ENCODE results near the gene ANKHD1.

ANKHD1 gene, protein sequence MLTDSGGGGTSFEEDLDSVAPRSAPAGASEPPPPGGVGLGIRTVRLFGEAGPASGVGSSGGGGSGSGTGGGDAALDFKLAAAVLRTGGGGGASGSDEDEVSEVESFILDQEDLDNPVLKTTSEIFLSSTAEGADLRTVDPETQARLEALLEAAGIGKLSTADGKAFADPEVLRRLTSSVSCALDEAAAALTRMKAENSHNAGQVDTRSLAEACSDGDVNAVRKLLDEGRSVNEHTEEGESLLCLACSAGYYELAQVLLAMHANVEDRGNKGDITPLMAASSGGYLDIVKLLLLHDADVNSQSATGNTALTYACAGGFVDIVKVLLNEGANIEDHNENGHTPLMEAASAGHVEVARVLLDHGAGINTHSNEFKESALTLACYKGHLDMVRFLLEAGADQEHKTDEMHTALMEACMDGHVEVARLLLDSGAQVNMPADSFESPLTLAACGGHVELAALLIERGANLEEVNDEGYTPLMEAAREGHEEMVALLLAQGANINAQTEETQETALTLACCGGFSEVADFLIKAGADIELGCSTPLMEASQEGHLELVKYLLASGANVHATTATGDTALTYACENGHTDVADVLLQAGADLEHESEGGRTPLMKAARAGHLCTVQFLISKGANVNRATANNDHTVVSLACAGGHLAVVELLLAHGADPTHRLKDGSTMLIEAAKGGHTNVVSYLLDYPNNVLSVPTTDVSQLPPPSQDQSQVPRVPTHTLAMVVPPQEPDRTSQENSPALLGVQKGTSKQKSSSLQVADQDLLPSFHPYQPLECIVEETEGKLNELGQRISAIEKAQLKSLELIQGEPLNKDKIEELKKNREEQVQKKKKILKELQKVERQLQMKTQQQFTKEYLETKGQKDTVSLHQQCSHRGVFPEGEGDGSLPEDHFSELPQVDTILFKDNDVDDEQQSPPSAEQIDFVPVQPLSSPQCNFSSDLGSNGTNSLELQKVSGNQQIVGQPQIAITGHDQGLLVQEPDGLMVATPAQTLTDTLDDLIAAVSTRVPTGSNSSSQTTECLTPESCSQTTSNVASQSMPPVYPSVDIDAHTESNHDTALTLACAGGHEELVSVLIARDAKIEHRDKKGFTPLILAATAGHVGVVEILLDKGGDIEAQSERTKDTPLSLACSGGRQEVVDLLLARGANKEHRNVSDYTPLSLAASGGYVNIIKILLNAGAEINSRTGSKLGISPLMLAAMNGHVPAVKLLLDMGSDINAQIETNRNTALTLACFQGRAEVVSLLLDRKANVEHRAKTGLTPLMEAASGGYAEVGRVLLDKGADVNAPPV (N-terminal part only)

DNA sequence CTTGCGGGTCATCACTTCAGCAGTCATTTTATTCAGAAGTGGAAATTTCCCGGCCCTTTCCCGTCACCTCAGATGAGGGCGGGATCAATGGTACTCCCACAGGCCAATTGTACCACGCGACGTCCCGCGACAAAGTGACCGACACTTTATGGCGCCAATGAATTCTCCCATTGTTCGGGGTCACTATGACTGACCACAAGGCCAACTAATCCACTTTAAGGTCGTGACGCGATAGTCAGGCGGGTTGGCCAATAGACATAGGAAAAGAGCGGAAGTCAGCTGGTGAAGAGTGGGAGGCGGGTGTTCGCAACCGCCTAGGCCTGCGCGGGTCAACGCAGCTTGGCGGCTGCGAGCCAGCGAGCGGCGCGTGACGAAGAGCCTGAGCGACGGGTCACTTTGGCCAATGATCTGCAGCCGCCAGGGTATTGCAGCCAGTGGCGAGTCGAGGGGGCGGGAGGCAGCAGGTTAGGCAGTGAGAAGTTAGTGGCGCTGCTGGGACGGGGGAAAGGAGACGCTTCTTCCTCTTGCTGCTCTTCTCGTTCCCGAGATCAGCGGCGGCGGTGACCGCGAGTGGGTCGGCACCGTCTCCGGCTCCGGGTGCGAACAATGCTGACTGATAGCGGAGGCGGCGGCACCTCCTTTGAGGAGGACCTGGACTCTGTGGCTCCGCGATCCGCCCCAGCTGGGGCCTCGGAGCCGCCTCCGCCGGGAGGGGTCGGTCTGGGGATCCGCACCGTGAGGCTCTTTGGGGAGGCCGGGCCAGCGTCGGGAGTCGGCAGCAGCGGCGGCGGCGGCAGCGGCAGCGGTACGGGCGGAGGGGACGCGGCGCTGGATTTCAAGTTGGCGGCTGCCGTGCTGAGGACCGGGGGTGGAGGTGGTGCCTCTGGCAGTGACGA lies at the start of gene ANKHD1:
Gene ANKHD1 (plus strand): TSS at position 472 of the 896 bp plus-strand sequence. CDS start 135 bp downstream, at position 607.
- peak; percentile 100 for DNase-seq

DNA sequence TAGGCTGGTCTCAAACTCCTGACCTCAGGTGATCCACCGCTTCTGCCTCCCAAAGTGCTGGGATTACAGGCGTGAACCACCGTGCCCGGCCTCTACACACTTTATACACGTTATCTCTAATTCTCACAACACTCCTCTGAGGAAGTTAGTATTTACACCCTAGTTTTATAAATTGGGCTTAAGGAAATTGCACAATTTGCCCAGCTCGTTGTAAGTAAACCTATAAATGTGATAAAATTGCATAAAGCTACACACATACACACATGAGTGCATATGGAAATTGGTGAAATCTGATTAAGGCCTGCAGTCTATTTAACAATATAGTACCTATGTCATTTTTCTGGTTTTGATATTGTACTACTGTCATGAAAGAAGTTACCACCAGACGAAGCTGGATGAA lies 46.1 kb upstream of the ANKHD1 start:
- no peak for DNase-seq

DNA sequence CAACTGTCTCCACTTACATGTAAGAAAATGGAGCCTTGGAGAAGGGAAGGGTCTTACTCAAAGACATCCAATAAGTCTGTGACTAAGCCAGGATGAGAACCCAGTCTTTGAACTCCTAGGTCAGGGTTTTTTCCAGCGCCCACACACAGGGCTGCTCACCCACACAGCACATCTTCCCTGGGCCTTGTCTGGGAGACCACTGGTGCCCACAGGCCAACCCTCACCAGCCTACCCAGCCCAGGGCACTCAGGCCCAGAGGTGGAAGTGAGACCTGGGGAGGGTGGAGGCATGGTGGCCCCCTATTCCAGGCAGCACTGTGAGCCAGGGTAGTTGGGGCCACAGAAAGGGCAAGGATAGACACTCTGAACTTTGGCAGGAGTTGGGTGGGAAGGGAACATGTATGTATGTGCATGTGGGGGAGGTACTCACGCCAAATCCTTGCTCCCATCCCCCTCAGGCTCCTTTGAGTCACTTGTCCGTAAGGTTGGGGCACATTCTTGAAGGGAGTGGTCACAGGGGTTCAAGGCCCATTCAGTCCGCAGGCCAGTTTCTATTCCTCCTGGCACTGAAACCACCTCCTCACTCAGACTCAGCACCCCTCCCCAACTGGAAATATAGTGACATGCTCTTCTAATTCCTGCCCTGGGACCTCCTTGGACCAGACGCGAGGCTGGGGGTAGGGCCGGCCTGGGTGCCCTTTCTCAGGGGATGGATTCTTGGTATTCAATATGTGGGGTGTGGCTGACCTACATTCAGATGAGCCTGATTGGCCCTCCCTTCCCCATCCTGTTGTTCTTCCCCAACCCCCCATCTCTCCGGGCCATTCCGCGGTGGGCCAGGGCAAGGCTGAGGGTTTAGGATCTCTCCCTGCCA lies 44.5 kb upstream of the ANKHD1 start:
- DNase-seq = no peak

DNA sequence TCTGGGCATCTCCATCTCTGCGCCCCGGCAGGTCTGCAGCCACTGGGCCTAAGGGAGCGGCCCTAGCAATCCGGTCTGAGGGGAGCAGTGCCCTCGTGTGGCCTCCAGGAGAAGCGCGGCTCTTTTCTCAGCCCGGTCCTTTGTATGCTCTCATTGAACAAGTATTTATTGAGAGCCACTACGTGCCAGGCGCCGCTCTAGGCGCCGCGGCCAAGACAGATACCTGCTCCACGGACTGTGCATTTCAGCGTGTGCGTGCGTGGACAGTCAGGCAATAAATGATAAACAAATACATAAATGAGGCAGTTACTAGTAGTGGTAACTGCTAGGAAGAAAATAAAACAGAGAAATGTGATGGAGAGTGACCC lies 43.9 kb upstream of the ANKHD1 start:
- peak; percentile 76 for DNase-seq

DNA sequence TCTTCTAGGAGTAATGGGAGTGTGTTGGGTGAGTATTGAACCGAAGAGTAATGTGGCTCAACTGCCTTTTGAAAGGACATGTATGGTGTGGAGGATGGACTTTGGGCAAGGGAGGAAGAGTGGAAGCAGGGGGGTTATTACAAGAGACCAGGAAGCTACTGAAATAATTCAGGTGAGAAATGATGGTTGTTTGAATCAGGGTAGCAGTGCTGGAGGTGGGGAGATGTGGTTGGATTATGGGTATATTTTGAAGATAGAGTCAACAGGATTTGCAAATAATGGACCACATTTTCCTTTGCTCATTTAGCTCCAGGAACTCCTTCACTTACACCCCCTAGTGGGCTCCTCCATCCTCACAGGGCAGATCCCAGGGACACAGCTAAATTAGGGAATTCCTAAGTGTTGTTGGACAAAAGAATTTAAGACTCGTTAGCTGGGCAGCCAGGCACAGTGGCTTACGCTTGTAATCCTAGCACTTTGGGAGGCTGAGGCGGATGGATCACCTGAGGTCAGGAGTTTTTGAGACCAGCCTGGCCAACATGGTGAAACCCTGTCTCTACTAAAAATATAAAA lies 42.8 kb upstream of the ANKHD1 start:
- DNase-seq = no peak

DNA sequence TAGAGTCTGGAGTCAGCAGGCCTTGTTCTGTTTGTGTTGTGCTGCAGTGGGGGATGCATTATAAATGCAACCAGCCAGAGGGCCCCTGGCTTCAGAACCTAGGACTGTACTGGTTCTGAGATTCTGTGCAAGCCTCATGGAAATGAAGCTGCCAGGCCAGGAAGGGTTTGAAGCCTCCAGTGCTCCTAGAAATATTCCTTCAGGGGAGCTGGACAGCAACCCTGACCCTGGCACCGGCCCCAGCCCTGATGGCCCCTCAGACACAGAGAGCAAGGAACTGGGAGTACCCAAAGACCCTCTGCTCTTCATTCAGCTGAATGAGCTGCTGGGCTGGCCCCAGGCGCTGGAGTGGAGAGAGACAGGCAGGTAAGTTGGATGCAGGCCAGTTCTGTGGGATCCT lies 41.5 kb upstream of the ANKHD1 start, which contains the start of gene SLC4A9:
Gene SLC4A9 (plus strand): TSS at position 94 of the 400 bp plus-strand sequence. CDS start 43 bp downstream, at position 137.
- DNase-seq = no peak

DNA sequence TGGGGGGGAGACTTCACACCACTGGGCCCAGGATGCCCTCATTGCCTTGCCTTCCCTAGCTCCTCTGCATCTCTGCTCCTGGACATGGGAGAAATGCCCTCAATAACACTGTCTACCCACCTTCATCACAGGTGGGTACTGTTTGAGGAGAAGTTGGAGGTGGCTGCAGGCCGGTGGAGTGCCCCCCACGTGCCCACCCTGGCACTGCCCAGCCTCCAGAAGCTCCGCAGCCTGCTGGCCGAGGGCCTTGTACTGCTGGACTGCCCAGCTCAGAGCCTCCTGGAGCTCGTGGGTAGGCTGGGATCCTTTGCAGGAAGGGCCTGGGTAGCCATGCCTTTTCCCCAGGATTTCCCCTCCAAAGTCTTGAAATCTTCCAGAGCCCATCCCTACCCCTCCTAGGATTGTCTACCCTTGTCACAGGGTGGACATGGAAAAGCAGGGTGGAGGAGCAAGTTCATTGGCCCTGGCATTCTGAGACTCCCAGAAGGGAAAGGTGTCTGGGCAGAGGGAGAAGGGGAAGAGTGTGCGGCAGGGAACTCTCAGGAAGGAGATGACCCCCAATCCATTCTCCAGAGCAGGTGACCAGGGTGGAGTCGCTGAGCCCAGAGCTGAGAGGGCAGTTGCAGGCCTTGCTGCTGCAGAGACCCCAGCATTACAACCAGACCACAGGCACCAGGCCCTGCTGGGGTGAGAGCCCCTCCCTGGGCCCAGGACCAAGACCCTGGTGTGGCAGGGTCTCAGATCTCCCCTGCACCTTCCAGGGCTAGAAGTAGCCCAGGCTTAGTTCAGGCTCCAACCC lies 40.8 kb upstream of the ANKHD1 start:
- no peak for DNase-seq

DNA sequence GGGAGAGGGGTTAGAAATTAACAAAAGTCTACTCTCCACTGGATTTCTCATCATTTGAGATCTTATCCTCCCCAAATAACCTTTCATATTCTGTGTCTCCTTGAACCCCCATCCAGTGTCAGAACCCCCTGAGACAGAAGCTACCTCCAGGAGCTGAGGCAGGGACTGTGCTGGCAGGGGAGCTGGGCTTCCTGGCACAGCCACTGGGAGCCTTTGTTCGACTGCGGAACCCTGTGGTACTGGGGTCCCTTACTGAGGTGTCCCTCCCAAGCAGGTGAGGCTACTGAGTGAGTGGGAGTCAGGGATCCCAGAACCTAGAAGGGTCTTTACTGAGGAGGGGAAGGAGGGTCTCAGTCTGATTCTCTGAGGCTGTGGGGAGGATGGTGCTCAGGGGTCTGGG lies 39.7 kb upstream of the ANKHD1 start:
- no peak for DNase-seq

DNA sequence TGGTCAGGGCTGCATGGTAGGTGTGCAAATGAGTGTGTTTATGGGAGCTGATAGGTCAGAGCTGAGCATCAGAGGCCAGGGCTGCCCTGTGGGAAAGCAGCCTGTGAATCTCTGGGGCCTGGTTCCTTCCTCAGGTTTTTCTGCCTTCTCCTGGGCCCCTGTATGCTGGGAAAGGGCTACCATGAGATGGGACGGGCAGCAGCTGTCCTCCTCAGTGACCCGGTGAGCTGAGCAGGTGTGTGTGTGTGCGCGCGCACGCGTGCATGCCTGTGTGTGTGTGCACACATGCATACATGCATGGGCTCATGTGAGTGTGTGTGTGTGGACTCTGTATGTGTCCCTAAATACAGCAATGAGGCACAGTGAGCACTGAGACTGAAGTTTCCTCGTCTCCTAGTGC lies 39.3 kb upstream of the ANKHD1 start:
- no peak for DNase-seq

DNA sequence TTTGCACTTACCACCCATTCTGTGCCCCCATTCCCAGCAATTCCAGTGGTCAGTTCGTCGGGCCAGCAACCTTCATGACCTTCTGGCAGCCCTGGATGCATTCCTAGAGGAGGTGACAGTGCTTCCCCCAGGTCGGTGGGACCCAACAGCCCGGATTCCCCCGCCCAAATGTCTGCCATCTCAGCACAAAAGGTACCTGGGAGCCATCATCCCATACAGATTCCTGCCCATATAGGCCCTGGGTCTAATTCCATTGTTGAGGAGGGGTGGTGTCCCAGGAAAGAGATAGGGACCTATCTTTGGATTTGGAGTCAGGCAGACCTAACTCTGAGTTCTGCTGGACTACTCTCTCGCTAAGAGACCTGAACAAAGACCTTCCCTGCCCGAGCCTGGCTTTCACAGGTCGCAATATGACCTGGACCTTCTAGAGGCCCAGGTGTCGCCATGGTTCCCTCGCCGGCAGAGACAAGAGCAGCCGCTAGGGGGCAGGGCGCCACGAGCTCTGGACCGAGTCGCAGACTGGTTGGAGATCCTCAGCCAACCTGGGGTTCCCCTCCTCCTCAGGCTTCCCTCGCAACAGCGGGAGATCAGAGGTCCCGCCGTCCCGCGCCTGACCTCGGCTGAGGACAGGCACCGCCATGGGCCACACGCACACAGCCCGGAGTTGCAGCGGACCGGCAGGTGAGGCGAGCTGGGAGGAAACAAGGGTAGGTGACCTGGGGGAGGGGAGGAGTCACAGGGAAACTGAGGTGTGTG lies 38.6 kb upstream of the ANKHD1 start:
- DNase-seq = peak; percentile 78

DNA sequence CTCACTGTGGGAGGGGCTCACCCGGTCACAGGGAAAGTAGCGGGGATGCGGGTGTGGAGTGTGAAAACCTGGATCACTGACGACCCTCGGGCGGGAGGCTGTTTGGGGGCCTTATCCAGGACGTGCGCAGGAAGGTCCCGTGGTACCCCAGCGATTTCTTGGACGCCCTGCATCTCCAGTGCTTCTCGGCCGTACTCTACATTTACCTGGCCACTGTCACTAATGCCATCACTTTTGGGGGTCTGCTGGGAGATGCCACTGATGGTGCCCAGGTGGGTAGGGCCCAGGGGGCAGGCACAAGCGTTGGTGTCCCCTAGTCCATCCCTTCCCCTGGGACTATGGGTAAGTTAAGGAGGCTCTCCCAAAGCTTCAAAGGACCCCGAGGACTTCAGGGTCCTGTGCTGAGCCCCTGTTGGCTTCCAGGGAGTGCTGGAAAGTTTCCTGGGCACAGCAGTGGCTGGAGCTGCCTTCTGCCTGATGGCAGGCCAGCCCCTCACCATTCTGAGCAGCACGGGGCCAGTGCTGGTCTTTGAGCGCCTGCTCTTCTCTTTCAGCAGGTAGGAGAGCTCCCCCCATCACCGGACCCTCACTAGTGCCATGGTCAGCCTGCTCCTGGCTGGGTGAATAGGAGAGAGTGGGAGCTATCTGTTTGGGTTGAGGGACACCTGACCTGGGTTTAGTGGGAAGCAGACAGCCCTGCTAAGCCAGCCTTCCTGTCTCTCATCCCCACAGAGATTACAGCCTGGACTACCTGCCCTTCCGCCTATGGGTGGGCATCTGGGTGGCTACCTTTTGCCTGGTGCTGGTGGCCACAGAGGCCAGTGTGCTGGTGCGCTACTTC lies 37.8 kb upstream of the ANKHD1 start:
- no peak for DNase-seq

DNA sequence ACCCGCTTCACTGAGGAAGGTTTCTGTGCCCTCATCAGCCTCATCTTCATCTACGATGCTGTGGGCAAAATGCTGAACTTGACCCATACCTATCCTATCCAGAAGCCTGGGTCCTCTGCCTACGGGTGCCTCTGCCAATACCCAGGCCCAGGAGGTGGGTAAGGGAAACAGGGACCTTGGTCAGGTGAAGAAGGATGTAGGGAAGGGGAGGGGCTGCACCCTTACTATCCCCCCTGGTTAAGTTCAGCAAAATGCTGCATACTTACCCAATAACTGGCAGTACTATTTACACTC lies 37.2 kb upstream of the ANKHD1 start:
- no peak for DNase-seq

DNA sequence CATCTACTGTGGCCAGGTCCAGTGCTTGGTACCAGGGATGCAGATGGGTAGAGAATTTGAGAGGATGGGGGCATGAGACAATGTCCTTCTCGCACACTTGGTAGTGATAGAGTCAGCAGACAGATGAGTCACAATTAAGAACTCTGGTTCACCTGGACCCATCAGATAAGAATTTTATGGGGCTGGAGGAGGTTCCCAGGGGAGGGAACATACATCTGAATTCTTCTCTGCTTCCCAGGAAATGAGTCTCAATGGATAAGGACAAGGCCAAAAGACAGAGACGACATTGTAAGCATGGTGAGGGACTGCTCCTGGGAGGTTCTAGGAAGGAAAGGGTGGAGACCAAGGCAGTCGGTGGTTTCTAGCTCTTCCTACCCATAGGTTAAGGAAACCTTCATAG lies 36.4 kb upstream of the ANKHD1 start:
- no peak for DNase-seq

DNA sequence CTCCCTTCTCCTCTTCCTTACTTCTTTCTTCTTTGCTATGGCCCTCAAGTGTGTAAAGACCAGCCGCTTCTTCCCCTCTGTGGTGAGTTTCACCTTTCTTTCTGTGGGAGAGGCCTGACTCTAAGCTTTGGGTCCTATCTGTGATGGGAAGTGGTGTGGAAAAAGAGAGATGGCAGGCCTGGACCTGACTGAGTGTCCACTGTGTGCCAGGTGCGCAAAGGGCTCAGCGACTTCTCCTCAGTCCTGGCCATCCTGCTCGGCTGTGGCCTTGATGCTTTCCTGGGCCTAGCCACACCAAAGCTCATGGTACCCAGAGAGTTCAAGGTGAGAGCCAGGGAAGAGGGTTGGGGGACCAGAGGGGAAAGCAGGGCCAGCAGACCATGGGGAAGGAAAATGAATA lies 35.7 kb upstream of the ANKHD1 start:
- no peak for DNase-seq

DNA sequence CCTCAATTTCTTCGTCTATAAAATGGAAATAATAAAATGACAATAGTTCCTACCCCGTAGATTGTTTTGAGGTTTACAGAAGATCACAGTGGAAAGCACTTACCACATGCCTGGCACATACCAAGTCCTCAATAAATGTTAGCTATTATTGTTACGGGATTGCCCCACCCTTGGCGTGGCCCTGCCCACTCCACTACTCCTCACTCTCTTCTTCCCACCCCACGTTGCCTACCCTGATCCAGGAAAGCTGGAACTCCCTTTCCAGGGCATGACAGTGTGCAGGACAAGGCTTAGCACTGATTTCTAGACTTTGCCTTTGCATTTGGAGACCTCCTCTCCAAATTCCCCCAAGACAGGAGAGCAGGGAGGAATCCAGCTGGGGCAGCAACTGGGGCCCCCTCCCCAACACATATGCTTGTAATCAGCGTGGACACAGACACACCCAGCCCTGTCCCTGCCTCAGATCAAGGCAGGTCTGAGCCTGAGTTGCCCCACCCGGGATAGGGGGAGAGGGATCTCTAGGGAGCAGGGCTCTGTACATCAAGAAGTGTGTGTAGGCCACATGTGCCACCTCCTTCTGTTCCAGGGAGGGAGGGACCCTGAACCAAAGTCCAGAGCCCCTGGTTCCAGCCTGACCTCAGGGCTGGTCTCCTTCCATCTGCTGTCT lies 34.9 kb upstream of the ANKHD1 start:
- no peak for DNase-seq

DNA sequence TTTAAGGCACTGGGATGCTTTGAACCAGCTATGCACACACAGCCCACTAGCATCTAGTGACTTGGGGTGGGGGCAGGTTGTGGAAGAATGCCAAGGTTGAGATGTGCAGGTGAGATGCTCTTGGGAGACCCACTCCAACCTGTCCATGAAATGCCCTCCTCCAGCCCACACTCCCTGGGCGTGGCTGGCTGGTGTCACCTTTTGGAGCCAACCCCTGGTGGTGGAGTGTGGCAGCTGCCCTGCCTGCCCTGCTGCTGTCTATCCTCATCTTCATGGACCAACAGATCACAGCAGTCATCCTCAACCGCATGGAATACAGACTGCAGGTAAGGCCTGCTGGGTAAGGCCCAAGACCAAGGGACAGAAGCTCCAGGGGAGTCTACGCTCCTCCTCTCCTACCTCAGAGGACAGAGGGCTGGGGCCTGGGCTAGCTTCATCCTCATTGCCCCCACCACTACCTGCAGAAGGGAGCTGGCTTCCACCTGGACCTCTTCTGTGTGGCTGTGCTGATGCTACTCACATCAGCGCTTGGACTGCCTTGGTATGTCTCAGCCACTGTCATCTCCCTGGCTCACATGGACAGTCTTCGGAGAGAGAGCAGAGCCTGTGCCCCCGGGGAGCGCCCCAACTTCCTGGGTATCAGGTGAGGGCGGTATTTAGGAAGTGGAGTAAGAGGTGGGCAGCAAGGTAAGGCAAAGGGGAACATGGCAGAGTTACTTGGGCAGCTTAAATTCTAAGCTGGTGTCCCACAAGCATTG lies 34.2 kb upstream of the ANKHD1 start:
- DNase-seq = no peak
